Sigmoid colon (tissue), 7 donors: Measurements from ENCODE around the gene TRIM69. TPM values are rescaled to one million over a fixed set of nuclear protein-coding genes. Genes with fewer than 3 reads are reported as not detected.
A peak's percentile ranks its signal among the peaks of the same experiment; 100 is the strongest.

Experiments used
- DNase-seq: peaks from one replicate; pipeline ENCODE4 v3.0.0-alpha.2; 2019
- H3K27ac ChIP-seq, 4 donors: fragments of 200-600 bp; sonication (generic); one replicate each; pipeline ENCODE4 v1.5.1; 2016 to 2019; ENCODE audit warnings: mild to moderate bottlenecking in 1 of 4
- H3K27me3 ChIP-seq, 3 donors: fragments of 200-600 bp; sonication (generic); one replicate each; pipeline ENCODE4 v1.5.1; 2019; ENCODE audit warnings: mild to moderate bottlenecking in 1 of 3
- H3K36me3 ChIP-seq, 4 donors: fragments of 200-600 bp; sonication (generic); one replicate each; pipeline ENCODE4 v1.5.1; 2016 to 2019
- H3K4me1 ChIP-seq, 4 donors: fragments of 200-600 bp; sonication (generic); one replicate each; pipeline ENCODE4 v1.5.1; 2017 to 2019
- H3K4me3 ChIP-seq, 4 donors: fragments of 200-600 bp; sonication (generic); one replicate each; pipeline ENCODE4 v1.5.1; 2017 to 2019; ENCODE audit warnings: mild to moderate bottlenecking in 2 of 4, moderate library complexity in 1 of 4
- H3K9me3 ChIP-seq, 4 donors: fragments of 200-600 bp in 3 of 4; sonication (generic) in 3 of 4; one replicate each; pipeline versions ENCODE4 v1.5.1 to v1.6.1; 2013 to 2019
- CTCF ChIP-seq, 4 experiments: fragments of 450-650 bp in 3 of 4; fragments of 200-600 bp in 1 of 4; IDR thresholded peaks; one replicate each; pipeline ENCODE4 v1.5.1; 2016 to 2019; ENCODE audit warnings: antibody characterized with exemption in 4 of 4, mild to moderate bottlenecking in 3 of 4, moderate library complexity in 2 of 4
- EP300 ChIP-seq, 4 donors: sonication (generic); formaldehyde crosslinking; IDR thresholded peaks; one replicate each; pipeline ENCODE4 v1.6.1; 2017; ENCODE audit warnings: antibody characterized with exemption in 4 of 4
- POLR2A ChIP-seq, 2 donors: fragments of 450-650 bp; IDR thresholded peaks; one replicate each; pipeline ENCODE4 v1.6.1; 2016; ENCODE audit warnings: antibody characterized with exemption in 2 of 2, mild to moderate bottlenecking in 2 of 2, moderate library complexity in 2 of 2
- POLR2AphosphoS5 ChIP-seq, 4 donors: sonication (generic); formaldehyde crosslinking; IDR thresholded peaks; one replicate each; pipeline ENCODE4 v1.6.1; 2017; ENCODE audit warnings: antibody characterized with exemption in 4 of 4
- WGBS, 2 donors: extraction: QIAGEN DNeasy Blood & Tissue Kit; methylation state at CpG; one replicate each; pipeline ENCODE4 v1.1.7; 2013; 5-methylcytosine and 5-hydroxymethylcytosine counted together
- intact Hi-C: fragments of 100-400 bp; cut with DNase I; formaldehyde crosslinking; loops from one replicate; pipeline ENCODE4 v1.15.1; 2023
- polyA plus RNA-seq, 3 donors: library from polyadenylated mRNA; stranded (reverse); fragments of 200-250 nt; gene quantifications; one replicate each; pipeline ENCODE4 v1.2.3, GENCODE V29; 2013
- total RNA-seq, 4 donors: library from RNA; depleted of rRNA; stranded (reverse); fragments of >200 nt; gene quantifications; one replicate each; pipeline ENCODE4 v1.1.0, GENCODE V29; 2016
- donor health status: healthy with polysubstance abuse.
- donor health status: Bipolar disorder and iron deficiency.
- donor health status: healthy.

TRIM69 gene
- total and polyA plus RNA-seq, 7 donors = 12.6 to 38.6 (median 25.7) TPM

- peak overlapping the region; percentile 96 to 99 (median 98) for H3K27ac ChIP-seq
- H3K36me3 ChIP-seq = peaks cover 15 to 34% (median 31%) of the 10 kb centered on the region in 4 donors
- no peaks in the 10 kb centered on the region for H3K27me3 ChIP-seq
- 36 to 45% methylated on average over 5 of the region's 5 CpGs for WGBS, 2 donors
- no peak for TF ChIP-seq POLR2AphosphoS5 (IDR thresholded peaks at IDR 0.05)
- TF ChIP-seq EP300 (IDR thresholded peaks at IDR 0.05) = no peak
- TF ChIP-seq CTCF (IDR thresholded peaks at IDR 0.05) = peak in 1 of 4 experiments; percentile 9
- H3K4me3 ChIP-seq = peak overlapping the region; percentile 72 to 91 (median 84)
- intact Hi-C loops = loop anchor here (2.0 to 10.0 kb wide), 3 partner anchors 16 to 664 kb away; partner anchors contain the start of genes GATM and SHF
- H3K4me1 ChIP-seq = peaks cover 0 to 42% (median 24%) of the 10 kb centered on the region in 4 donors
- DNase-seq = no peak
- H3K9me3 ChIP-seq = no peaks in the 10 kb centered on the region
Measured at GRCh38 chr15:44713006-44713966, 23.0 kb upstream of the TRIM69 start.

DNA sequence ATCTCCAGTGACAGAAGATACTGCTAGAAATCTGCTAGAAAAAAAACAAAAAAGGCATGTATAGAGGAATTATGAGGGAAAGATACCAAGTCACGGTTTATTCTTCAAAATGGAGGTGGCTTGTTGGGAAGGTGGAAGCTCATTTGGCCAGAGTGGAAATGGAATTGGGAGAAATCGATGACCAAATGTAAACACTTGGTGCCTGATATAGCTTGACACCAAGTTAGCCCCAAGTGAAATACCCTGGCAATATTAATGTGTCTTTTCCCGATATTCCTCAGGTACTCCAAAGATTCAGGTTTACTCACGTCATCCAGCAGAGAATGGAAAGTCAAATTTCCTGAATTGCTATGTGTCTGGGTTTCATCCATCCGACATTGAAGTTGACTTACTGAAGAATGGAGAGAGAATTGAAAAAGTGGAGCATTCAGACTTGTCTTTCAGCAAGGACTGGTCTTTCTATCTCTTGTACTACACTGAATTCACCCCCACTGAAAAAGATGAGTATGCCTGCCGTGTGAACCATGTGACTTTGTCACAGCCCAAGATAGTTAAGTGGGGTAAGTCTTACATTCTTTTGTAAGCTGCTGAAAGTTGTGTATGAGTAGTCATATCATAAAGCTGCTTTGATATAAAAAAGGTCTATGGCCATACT lies 21.1 kb upstream of the TRIM69 start:
- intact Hi-C loops = loop anchor here (10.0 kb wide), 1 partner anchor 470 kb away; the partner anchor contains the start of gene SHF
- H3K36me3 ChIP-seq = peaks cover 15 to 46% (median 40%) of the 10 kb centered on the region in 4 donors
- H3K27ac ChIP-seq = peak overlapping the region in 2 of 4 donors; percentile 96 to 99
- H3K4me3 ChIP-seq = no peak overlapping the region
- TF ChIP-seq EP300 (IDR thresholded peaks at IDR 0.05) (no peak), POLR2AphosphoS5 (IDR thresholded peaks at IDR 0.05) (no peak), CTCF (IDR thresholded peaks at IDR 0.05) (no peak), POLR2A (IDR thresholded peaks at IDR 0.05) (no peak)
- DNase-seq = no peak
- WGBS, 2 donors = 57 to 76% methylated on average over 6 of the region's 6 CpGs
- H3K4me1 ChIP-seq = peaks cover 0 to 37% (median 24%) of the 10 kb centered on the region in 4 donors
- H3K9me3 ChIP-seq = no peaks in the 10 kb centered on the region
- H3K27me3 ChIP-seq = no peaks in the 10 kb centered on the region

GRCh38 chr15:44715797-44716334 lies 20.5 kb upstream of the TRIM69 start:
- H3K36me3 ChIP-seq = peaks cover 15 to 46% (median 40%) of the 10 kb centered on the region in 4 donors
- WGBS, 2 donors = 68 to 82% methylated on average over 2 of the region's 2 CpGs
- TF ChIP-seq POLR2A (IDR thresholded peaks at IDR 0.05) (no peak), POLR2AphosphoS5 (IDR thresholded peaks at IDR 0.05) (no peak), EP300 (IDR thresholded peaks at IDR 0.05) (no peak), CTCF (IDR thresholded peaks at IDR 0.05) (no peak)
- no peaks in the 10 kb centered on the region for H3K9me3 ChIP-seq
- H3K4me1 ChIP-seq = peaks cover 0 to 34% (median 24%) of the 10 kb centered on the region in 4 donors
- no peak for DNase-seq
- H3K4me3 ChIP-seq = no peak overlapping the region
- peak overlapping the region in 2 of 4 donors; percentile 7 to 96 for H3K27ac ChIP-seq
- intact Hi-C loops = loop anchor here (10.0 kb wide), 1 partner anchor 469 kb away; the partner anchor contains the start of gene SHF
- no peaks in the 10 kb centered on the region for H3K27me3 ChIP-seq

- H3K4me1 ChIP-seq = peaks cover 0 to 34% (median 24%) of the 10 kb centered on the region in 4 donors
- no peak for DNase-seq
- TF ChIP-seq POLR2AphosphoS5 (IDR thresholded peaks at IDR 0.05) (no peak), CTCF (IDR thresholded peaks at IDR 0.05) (no peak), EP300 (IDR thresholded peaks at IDR 0.05) (no peak), POLR2A (IDR thresholded peaks at IDR 0.05) (no peak)
- no peaks in the 10 kb centered on the region for H3K27me3 ChIP-seq
- intact Hi-C loops = loop anchor here (10.0 kb wide), 1 partner anchor 468 kb away; the partner anchor contains the start of gene SHF
- H3K4me3 ChIP-seq = no peak overlapping the region
- no peaks in the 10 kb centered on the region for H3K9me3 ChIP-seq
- WGBS, 2 donors = 71 to 91% methylated on average over 2 of the region's 2 CpGs
- no peak overlapping the region for H3K27ac ChIP-seq
- H3K36me3 ChIP-seq = peaks cover 15 to 46% (median 40%) of the 10 kb centered on the region in 4 donors
Measured at GRCh38 chr15:44716983-44717602, 19.2 kb upstream of the TRIM69 start.
